Common myeloid progenitor, CD34-positive (primary cell): ENCODE data around the gene PLAU.

Experiments used
- CTCF ChIA-PET: fragments of 350-600 bp; sonication (Branson Sonifier 250); formaldehyde crosslinking; loops from one replicate; lab custom pipeline; 2021; ENCODE audit warnings: antibody characterized with exemption; lab: Charles Lee
- POLR2A ChIA-PET: fragments of 350-600 bp; sonication (Branson Sonifier 250); formaldehyde crosslinking; loops from one replicate; lab custom pipeline; 2021; ENCODE audit warnings: antibody characterized with exemption; lab: Charles Lee
- DNase-seq, 3 donors: peaks; one replicate each; pipeline versions ENCODE4 v3.0.0 to v3.0.0-alpha.2; 2013
- H3K27ac ChIP-seq, 2 experiments: 1 replicate in 1 of 2; 2 replicates in 1 of 2; pipeline ENCODE4 v1.7.0; 2013; ENCODE audit warnings: inconsistent platforms in 2 of 2, low read length in 2 of 2, mild to moderate bottlenecking in 2 of 2, low read depth in 1 of 2, moderate library complexity in 1 of 2; ENCODE audit not compliant: severe bottlenecking in 2 of 2, insufficient read depth in 1 of 2, poor library complexity in 1 of 2
- H3K27me3 ChIP-seq, 5 experiments: replicated peaks in 2 of 5; 1 replicate in 3 of 5; 2 replicates in 2 of 5; pipeline versions ENCODE4 v1.6.1 to v1.7.0; 2013; ENCODE audit warnings: low read length in 4 of 5, mild to moderate bottlenecking in 2 of 5, moderate library complexity in 2 of 5, inconsistent platforms in 1 of 5; ENCODE audit not compliant: insufficient read depth in 5 of 5, control insufficient read depth in 4 of 5
- H3K36me3 ChIP-seq, 4 experiments: 1 replicate in 2 of 4; 2 replicates in 2 of 4; pipeline versions ENCODE4 v1.6.1 to v1.7.0; 2013; ENCODE audit warnings: low read length in 3 of 4, control low read depth in 1 of 4, mild to moderate bottlenecking in 1 of 4; ENCODE audit not compliant: control insufficient read depth in 4 of 4, insufficient read depth in 4 of 4
- H3K4me1 ChIP-seq, 4 experiments: 1 replicate in 3 of 4; 2 replicates in 1 of 4; pipeline versions ENCODE4 v1.6.1 to v1.7.1; 2013; ENCODE audit warnings: low read length in 3 of 4, mild to moderate bottlenecking in 3 of 4, control low read depth in 1 of 4, inconsistent platforms in 1 of 4, moderate library complexity in 1 of 4; ENCODE audit not compliant: control insufficient read depth in 4 of 4, insufficient read depth in 4 of 4; ENCODE audit errors: control extremely low read depth in 1 of 4
- H3K4me3 ChIP-seq, 7 experiments: 1 replicate in 4 of 7; 2 replicates in 3 of 7; pipeline versions ENCODE4 v1.5.1 to v1.7.0; 2013; ENCODE audit warnings: mild to moderate bottlenecking in 7 of 7, low read length in 6 of 7, moderate library complexity in 6 of 7, inconsistent platforms in 2 of 7, low read depth in 2 of 7, control low read depth in 1 of 7; ENCODE audit not compliant: insufficient read depth in 4 of 7, control insufficient read depth in 1 of 7; ENCODE audit errors: extremely low read depth in 1 of 7
- H3K9me3 ChIP-seq, 5 experiments: 1 replicate in 4 of 5; 2 replicates in 1 of 5; pipeline versions ENCODE4 v1.6.1 to v1.7.1; 2013; ENCODE audit warnings: low read length in 4 of 5, mild to moderate bottlenecking in 2 of 5, inconsistent platforms in 1 of 5, low read depth in 1 of 5, moderate library complexity in 1 of 5; ENCODE audit not compliant: control insufficient read depth in 4 of 5, insufficient read depth in 2 of 5; ENCODE audit errors: control extremely low read depth in 1 of 5
- WGBS: methylation state at CpG from one replicate; pipeline ENCODE4 v1.1.5; 2013; ENCODE audit not compliant: insufficient coverage; 5-methylcytosine and 5-hydroxymethylcytosine counted together

PLAU gene

GRCh38 chr10:73871295-73872189 lies 39.4 kb upstream of the PLAU start:
- H3K36me3 ChIP-seq: peaks cover 10 to 61% (median 27%) of the 10 kb centered on the region in 4 experiments
- H3K4me3 ChIP-seq: no peak overlapping the region
- H3K27me3 ChIP-seq: no peaks in the 10 kb centered on the region
- no peak for DNase-seq
- peaks cover 24 to 86% (median 73%) of the 10 kb centered on the region in 4 experiments for H3K4me1 ChIP-seq
- 94% methylated on average over 7 of the region's 8 CpGs for WGBS
- ChIA-PET CTCF (interaction anchor here (2.6 to 19.4 kb wide), 3 partner anchors 8 to 23 kb away, joined by 14 to 240 read pairs (median 196); no protein-coding TSS in a partner anchor), POLR2A (no interaction called here)
- H3K9me3 ChIP-seq: no peaks in the 10 kb centered on the region
- peak overlapping the region; percentile 3 to 52 for H3K27ac ChIP-seq

GRCh38 chr10:73872190-73872710 lies 38.7 kb upstream of the PLAU start:
- no peak for DNase-seq
- peaks cover 17 to 85% (median 68%) of the 10 kb centered on the region in 4 experiments for H3K4me1 ChIP-seq
- ChIA-PET CTCF (interaction anchor here (2.6 to 19.4 kb wide), 3 partner anchors 7 to 24 kb away, joined by 14 to 240 read pairs (median 196); no protein-coding TSS in a partner anchor), POLR2A (no interaction called here)
- WGBS: 83% methylated on average over 4 of the region's 5 CpGs
- no peaks in the 10 kb centered on the region for H3K9me3 ChIP-seq
- H3K27ac ChIP-seq: peak overlapping the region in 1 of 2 experiments; percentile 52
- H3K36me3 ChIP-seq: peaks cover 10 to 54% (median 26%) of the 10 kb centered on the region in 4 experiments
- H3K4me3 ChIP-seq: peak overlapping the region in 2 of 7 experiments; percentile 78
- no peaks in the 10 kb centered on the region for H3K27me3 ChIP-seq

- H3K9me3 ChIP-seq: no peaks in the 10 kb centered on the region
- DNase-seq: no peak
- ChIA-PET CTCF (interaction anchor here (12.9 to 21.6 kb wide), 3 partner anchors 12 to 28 kb away, joined by 196 to 452 read pairs (median 240); no protein-coding TSS in a partner anchor), POLR2A (interaction anchor here (0.9 to 1.3 kb wide), 3 partner anchors 8 to 24 kb away, joined by 3 to 5 read pairs (median 3); no protein-coding TSS in a partner anchor)
- no peaks in the 10 kb centered on the region for H3K27me3 ChIP-seq
- H3K36me3 ChIP-seq: peaks cover 10 to 43% (median 26%) of the 10 kb centered on the region in 4 experiments
- H3K4me3 ChIP-seq: peak overlapping the region in 6 of 7 experiments; percentile 47 to 85 (median 70)
- no peak overlapping the region for H3K27ac ChIP-seq
- 71% methylated on average over 10 of the region's 33 CpGs for WGBS
- H3K4me1 ChIP-seq: peaks cover 12 to 79% (median 58%) of the 10 kb centered on the region in 4 experiments
These were observed 37.6 kb upstream of the PLAU start for GRCh38 chr10:73873142-73873837.

GRCh38 chr10:73873838-73874215 lies 37.1 kb upstream of the PLAU start:
- WGBS: 0% methylated on average over 15 of the region's 39 CpGs
- H3K27ac ChIP-seq: no peak overlapping the region
- peak overlapping the region in 6 of 7 experiments; percentile 54 to 85 (median 75) for H3K4me3 ChIP-seq
- H3K36me3 ChIP-seq: peaks cover 10 to 38% (median 26%) of the 10 kb centered on the region in 4 experiments
- DNase-seq: no peak
- CTCF ChIA-PET: interaction anchor here (19.4 to 21.6 kb wide), 2 partner anchors 12 to 29 kb away, joined by 240 to 452 read pairs; no protein-coding TSS in a partner anchor
- peaks cover 12 to 79% (median 53%) of the 10 kb centered on the region in 4 experiments for H3K4me1 ChIP-seq
- POLR2A ChIA-PET: interaction anchor here (0.9 to 1.3 kb wide), 4 partner anchors 8 to 66 kb away, joined by 3 to 5 read pairs (median 3); no protein-coding TSS in a partner anchor
- no peaks in the 10 kb centered on the region for H3K27me3 ChIP-seq
- no peaks in the 10 kb centered on the region for H3K9me3 ChIP-seq

GRCh38 chr10:73874267-73875138 lies 36.4 kb upstream of the PLAU start, which contains the start of gene CAMK2G:
Gene CAMK2G (minus strand): TSS chr10:73874555. CDS start chr10:73874461, 94 bp downstream.
- WGBS: 0% methylated on average over 51 of the region's 95 CpGs
- CTCF ChIA-PET: interaction anchor here (0.8 to 21.6 kb wide), 4 partner anchors 13 to 206 kb away, joined by 3 to 452 read pairs (median 122); no protein-coding TSS in a partner anchor
- POLR2A ChIA-PET: interaction anchor here (0.9 to 1.3 kb wide), 5 partner anchors 9 to 66 kb away, joined by 3 to 5 read pairs (median 3); no protein-coding TSS in a partner anchor
- H3K27me3 ChIP-seq: no peaks in the 10 kb centered on the region
- peak within 1 kb of the TSS in 1 of 2 experiments; percentile 54 for H3K27ac ChIP-seq
- H3K9me3 ChIP-seq: no peaks in the 10 kb centered on the region
- H3K4me1 ChIP-seq: peaks cover 7 to 79% (median 49%) of the 10 kb centered on the region in 4 experiments
- H3K36me3 ChIP-seq: peaks cover 10 to 31% (median 21%) of the 10 kb centered on the region in 4 experiments
- H3K4me3 ChIP-seq: peak within 1 kb of the TSS; percentile 52 to 89 (median 78)
- peak; percentile 83 to 90 (median 89) for DNase-seq
